Stimulated activated CD4-positive, alpha-beta T cell treated with anti-CD3 and anti-CD28 coated beads, Interleukin-4, amount 100 ng/mL, for 24 hours (primary cell): ENCODE measurements around the gene CMPK2.
A peak's percentile ranks its signal among the peaks of the same experiment; 100 is the strongest.
"Not testable (repeated sequence)": the region's sequence is repeated elsewhere in the genome, so short reads cannot be mapped to it uniquely, and the experiment has no call there.

Source experiments
- DNase-seq: peaks from one replicate; pipeline ENCODE4 v3.0.0-alpha.2; 2020

The CMPK2 gene

DNA sequence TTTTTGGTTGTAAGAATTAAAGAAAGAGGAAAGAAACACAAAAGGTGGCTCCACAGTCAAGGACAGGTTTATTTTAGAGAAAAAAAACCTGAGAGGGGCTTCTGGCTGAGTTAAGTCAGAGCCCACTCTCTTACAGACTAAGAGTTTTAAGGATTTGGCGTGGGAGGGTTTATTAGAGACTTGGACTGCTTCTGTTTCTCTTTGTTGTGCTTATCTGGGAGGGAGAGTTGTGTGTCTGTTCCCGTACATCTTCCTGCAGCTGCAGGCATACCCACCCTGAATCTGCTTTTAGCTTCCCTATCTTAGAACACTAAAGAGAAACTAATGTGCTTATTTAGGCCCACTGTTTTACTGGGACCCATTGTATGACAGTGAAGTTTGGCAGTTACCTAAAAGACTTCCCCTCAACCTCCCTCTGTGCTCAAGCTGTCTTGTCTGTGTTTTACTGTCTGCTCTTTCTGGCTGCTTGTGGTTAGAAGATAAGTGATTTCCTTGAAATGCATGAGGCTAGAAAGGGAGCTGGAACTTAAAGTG, 14.6 kb upstream of the CMPK2 start:
- DNase-seq = no peak

DNA sequence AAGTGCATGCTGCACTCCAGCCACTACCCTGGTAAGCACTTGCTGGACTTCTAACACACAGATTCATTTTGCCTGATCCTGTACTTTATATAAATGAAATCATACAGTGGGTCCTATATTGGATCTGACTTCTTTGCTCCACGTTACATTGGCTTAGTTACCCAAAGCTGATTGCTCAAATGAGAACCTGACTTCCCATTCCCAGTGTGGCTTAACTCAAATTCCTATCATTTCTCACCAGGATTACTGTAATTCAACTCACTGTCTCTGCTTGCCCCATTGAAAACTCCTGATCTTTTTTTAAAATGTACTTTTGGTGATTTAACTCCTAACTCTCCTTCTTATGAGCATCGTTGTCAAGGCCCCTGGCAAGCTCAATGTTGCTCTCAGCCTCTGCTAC, 13.3 kb upstream of the CMPK2 start:
- DNase-seq = no peak

DNA sequence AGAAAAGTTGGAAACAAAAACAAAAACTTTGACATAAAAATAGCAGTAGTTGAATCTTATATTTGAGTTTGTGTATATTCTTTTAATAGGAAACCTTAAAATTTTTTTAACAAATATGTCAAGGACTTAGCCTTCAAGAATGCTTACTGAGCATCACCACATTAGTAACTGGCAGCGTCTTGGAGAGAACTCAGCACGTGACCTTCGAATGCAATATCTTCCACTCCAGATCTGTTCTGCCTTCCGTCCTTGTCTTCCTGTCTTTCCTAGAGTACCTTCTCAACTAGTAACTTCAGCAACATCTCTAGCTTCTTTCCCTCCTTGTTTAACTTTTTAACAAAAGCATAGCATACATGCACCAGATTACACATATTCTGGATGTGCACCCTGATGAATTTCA, 12.8 kb upstream of the CMPK2 start:
- no peak for DNase-seq

- DNase-seq = peak; percentile 49
These were observed 11.9 kb upstream of the CMPK2 start, which contains the start of gene RSAD2 for GRCh38 chr2:6877402-6878304. TSS of gene RSAD2 (plus strand) at chr2:6877777. CDS start at chr2:6877801, 24 bp downstream.

DNA sequence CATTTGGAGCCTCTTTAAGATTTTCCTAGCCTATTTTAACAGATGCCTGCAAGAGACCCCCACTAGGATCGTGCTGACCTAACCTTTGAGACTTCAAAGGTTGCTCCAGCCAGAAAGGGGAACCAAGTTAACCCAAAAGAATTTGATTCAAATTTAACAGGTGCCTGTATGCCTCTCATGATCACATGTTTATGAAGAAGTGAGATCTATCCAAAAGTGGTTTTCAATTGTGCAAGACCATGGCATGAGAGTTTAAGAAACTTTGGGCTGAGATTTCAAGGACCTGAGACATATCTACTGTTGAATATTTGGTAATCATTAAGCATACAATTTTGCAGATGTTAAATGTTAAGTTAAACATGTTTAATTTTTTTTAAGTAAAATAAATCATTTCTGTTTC, 10.6 kb upstream of the CMPK2 start:
- no peak for DNase-seq

- DNase-seq = no peak
These were observed 8.3 kb upstream of the CMPK2 start for GRCh38 chr2:6874032-6874431.

DNA sequence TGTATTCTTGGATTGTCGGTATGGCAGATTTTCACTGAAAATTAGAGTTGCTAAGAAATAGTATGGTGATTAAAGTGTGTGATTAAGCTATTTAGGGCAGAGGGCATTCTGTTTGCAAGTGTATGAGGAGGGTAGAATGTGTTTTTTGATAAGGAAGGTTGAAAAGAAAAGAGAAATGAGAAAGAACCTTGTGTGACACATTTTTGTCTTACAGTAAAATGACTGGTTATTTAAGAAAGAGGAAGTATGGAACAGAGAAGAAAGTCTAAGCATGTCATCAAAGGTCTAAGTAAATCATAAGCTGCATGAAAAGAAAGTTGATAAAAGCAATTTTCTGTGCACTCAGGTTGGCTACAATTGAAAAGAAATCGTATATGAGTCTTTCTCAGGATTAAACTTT, 6.7 kb upstream of the CMPK2 start:
- DNase-seq = no peak

- no peak for DNase-seq
These were observed 1.3 kb upstream of the CMPK2 start for GRCh38 chr2:6866982-6867381.

DNA sequence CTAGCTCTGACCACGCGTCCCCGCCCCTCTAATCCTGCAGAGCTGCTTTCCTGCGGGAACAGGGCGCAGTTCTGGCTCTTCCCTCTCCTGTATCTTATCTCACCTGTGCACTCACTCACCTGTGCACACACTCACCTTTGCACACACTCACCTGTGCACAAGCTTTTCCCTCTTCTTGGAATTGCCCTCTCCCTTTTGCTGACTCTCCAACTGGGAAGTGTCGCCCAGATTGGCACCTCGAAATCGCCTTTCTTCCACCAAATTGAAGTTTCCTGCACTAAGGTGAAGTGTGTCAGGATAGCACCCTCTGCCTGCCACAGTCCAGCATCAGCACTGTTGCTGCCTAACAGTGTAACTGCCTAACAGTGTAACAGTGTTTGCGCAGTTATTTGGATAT, 566 bp upstream of the CMPK2 start:
- DNase-seq = peak; percentile 40

DNA sequence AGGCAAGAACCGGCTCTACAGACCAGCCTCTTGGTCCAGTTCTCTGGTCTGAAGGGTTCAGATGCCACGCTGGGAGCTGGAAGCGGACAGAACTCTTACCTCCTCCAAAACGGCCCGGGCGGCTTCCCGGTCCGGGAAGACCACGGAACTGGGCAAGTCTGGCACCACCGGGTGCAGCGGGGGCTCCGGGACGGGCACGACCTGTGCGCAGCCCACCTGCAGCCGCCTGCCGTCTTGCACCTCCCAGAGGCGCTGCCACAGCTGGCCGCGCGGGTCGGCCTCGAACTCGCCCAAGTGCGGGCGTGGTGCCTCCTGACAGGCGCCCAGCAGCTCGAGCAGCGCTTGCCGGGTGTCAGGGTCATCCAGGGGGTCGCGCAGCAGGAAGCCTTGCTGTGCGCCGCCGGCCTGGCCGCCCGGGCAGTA, 773 bp downstream of the CMPK2 start:
- DNase-seq = peak; percentile 13

DNA sequence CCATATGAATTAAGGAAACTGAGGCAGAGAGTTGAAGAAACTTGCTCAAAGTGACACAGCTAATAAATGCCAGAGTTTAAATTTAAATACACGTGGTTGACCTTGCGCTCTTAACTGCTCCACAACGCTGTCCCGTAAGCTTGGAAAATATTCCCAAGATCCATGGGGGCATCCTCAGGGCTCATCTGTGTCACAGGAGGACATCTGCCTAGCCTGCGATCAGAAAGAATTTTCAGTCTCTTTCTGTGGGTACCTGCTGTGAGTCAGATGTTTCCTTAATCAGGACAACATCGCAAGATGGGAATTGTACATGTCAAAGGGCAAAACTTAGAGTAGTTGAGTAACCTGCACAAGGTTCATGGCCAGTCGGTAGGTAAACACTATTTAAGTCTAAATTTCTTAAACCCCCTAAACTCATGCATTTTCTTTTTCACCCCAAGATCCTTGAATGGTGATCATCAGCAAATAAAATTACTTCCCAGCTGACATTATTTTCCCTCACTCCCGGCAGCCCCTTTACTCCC, 1.4 kb downstream of the CMPK2 start:
- no peak for DNase-seq

- no peak for DNase-seq
These were observed 1.9 kb downstream of the CMPK2 start for GRCh38 chr2:6863792-6864191.

DNA sequence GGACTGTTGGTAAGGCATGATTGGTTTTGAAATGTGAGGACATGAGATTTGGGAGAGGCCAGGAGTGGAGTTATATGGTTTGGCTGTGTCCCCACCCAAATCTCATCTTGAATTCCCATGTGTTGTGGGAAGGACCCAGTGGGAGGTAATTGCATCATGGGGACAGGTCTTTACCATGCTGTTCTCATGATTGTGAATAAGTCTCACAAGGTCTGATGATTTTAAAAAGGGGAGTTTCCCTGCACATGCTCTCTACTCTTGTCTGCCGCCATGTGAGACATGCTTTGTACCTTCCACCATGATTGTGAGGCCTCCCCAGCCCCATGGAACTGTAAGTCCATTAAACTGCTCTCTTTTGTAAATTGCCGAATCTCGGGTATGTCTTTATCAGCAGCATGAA, 5.4 kb downstream of the CMPK2 start:
- DNase-seq = no peak

DNA sequence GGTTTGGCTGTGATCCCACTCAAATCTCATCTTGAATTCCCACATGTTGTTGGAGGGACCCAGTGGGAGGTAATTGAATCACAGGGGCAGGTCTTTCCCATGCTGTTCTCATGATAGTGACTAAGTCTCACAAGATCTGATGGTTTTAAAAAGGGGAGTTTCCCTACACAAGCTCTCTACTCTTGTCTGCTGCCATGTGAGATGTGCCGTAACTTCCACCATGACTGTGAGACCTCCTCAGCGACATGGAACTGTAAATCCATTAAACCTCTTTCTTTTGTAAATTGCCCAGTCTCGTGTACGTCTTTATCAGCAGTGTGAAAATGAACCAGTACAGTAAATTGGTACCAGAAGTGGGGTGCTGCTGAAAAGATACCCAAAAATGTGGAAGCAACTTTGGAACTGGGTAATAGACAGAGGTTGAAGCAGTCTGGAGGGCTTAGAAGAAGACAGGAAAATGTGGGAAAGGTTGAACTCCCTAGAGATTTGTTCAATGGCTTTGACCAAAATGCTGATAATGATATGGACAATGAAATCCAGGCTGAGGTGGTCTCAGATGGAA, 7.2 kb downstream of the CMPK2 start:
- not testable (repeated sequence) for DNase-seq

DNA sequence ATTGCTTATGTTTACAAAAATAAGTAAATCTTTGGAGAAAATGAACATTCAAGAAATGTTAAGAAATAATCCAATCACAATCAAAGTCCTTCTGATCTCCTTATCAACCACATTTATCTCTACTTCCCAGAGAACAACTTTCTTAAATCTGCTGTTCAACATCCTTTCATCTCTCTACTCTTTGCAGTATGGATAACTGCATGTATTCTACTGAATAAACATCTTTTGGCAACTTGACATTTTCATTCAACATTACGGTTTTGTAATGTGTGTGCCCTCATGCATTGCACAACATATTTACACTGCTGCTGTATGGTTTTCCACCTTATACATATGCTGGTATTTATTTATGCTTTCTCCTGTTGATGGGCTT, 9.2 kb downstream of the CMPK2 start:
- no peak for DNase-seq

DNA sequence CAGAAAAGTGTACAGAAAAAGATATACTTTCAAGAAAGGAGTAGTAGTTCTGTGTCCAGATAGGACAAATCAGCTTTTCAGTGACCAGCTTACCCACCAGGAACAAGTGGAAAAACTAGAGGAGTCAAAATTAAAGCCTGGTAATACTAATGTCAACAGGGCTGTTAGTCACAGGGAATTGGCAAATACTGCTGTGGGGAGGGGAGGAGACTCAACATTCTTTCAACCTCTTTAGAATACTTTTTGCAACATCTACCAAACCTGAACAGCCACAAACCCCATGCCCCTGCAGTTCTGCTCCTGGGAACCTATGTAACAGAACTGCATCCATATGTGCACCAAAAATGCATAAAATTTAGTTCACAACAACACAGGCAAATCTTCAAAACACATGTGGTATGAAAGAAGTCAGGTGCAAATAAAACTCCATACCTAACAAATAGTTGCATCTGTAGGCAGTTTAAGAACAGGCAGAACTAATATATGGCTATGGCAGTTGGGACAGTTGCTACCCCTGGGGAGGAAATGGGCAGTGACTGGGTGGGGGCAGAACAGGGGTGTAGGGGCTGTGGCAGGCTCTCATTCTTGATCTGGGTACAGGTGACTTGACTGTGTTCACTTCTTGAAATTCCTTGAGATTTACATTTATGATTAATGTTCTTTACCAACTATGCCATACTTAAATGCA, 9.7 kb downstream of the CMPK2 start:
- DNase-seq = no peak

GRCh38 chr2:6854416-6854815, 11.3 kb downstream of the CMPK2 start:
- no peak for DNase-seq

DNA sequence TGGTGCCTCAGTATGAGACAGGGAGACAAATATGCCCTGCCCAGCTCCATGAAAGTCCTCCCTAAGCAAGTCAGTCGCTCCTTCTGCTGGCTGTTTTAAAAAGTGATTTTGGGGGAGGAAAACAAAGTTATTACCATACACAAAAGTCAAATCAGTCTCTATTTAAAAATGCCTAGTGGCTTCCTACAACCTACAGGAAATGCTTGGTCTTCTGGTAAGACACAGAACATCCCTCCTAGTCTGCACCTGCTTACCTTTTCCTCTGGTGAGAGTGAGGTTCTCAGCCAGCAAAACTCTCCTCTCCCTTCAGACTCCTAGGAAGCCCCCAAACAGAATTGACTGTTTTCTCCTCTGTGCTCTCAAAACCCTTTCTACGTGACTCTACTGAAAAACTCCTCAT, 13.5 kb downstream of the CMPK2 start:
- DNase-seq = no peak

DNA sequence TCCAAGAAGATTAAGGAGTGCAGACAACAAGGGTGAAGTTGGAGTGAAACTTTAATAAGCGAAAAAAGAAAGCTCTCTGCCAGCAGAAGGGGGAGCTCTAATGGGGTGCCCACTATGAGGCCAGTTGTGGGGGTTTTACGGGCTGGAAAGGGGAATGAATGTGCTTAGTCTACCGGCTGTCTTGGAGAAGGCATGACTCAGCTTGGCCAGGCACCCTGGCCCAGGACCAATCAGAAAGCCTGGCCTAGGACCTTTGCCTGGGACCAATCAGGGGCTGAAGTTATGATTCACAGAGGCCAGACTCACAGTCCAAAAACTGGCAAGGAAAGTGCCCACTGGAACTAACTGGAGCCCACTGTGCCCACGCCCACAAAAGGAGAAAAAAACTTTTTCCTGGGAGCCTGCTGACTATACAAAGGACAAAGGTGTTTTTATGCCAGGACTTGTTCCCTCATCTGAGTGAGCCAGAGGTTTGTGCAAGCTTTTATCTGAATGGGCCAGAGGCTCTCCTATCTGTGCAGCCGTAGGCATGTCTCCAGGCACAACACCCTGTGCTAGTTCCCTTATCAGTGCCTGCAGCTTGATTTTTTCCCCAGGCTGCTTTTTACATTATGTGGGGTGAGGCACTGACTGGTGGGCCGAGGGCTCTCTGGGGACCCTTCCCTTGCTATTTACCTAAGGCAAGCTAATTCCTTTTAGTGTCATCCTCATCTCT, 18.6 kb downstream of the CMPK2 start:
- DNase-seq = no peak

DNA sequence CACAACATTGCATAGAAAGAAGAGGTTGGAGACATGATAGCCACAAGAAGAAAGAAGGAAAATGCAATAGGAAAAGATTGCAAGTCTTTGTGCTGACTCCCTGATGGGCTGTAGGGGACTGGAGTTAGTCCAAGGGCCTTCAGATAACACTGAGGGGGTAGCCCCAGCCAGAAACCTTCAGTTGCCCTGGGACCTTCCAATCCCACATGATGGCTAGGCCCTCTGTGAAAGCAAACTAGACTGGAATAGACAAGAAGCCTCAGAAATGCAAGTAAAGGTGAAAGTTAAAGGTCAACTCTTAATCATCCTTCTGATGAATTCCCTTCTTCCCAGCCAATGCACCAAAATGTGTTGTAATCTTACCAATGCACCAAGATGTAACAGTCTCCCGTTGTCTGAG, 19.2 kb downstream of the CMPK2 start:
- no peak for DNase-seq

GRCh38 chr2:6845903-6846302, 19.8 kb downstream of the CMPK2 start:
- no peak for DNase-seq

DNA sequence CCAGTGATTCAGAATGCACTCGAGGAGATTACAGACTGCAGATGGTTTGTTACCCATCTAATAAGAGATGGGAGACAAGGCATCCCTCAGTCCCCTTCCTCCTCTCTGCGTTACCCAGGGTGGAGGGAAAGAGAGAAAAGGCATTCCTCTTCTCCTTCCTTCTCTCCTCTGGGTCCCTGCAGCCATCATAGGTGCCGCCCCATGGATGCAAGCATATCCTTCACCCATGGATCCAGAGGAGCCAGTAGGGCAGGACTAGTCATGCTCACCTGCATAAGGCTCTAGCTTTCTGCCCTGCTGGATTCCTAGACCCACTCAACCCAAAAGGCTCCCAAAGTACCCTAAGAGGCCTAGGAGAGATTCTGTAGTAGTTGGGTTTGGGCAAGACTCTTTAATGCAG, 20.4 kb downstream of the CMPK2 start:
- no peak for DNase-seq
